K562 (cell line): ENCODE data around the gene SEC22C. TPM values are rescaled to one million over a fixed set of nuclear protein-coding genes. Genes with fewer than 3 reads are reported as not detected.
"Not testable (repeated sequence)": the region's sequence is repeated elsewhere in the genome, so short reads cannot be mapped to it uniquely, and the experiment has no call there.

ENCODE experiments used
- ATAC-seq: fragments of 200-7000 bp; cut with Tn5 transposase; 3 replicates; pipeline ENCODE4 v1.9.1; 2020; ENCODE audit warnings: moderate library complexity
- BruUV-seq: library from RNA; stranded (reverse); fragments of 400-500 nt; replicated peaks from 2 replicates; lab custom pipeline; 2021; lab: Mats Ljungman, UMichigan
- CTCF ChIA-PET: fragments of 300-600 bp; formaldehyde crosslinking; extraction: SDS; loops from one replicate; lab custom pipeline; 2021; ENCODE audit warnings: low intra/inter-chr PET ratio; lab: Yijun Ruan, JAX
- POLR2A ChIA-PET: fragments of 300-600, 350-650 bp; sonication (Branson Sonifier 250); formaldehyde crosslinking; extraction: SDS; loops from one replicate; lab custom pipeline; 2021; ENCODE audit warnings: antibody characterized with exemption, inconsistent platforms; lab: Yijun Ruan, JAX
- DNase-seq, 4 experiments: peaks; one replicate each; pipeline versions ENCODE4 v3.0.0 to v3.0.0-alpha.2; 2011 to 2018; ENCODE audit warnings: low spot score in 3 of 4, mixed read lengths in 3 of 4; ENCODE audit errors: extremely low read depth in 1 of 4
- FAIRE-seq: peaks from 2 replicates; lab custom pipeline; 2011; peaks lifted over from hg19 to GRCh38; lab: Jason Lieb, UNC
- H2AFZ ChIP-seq: 2 replicates; pipeline ENCODE4 v1.6.0; 2011; ENCODE audit warnings: low read depth, low read length, control low read depth, inconsistent platforms
- H3K27ac ChIP-seq: fragments of 200-600 bp; 3 replicates; pipeline ENCODE4 v1.8.0; 2011; ENCODE audit warnings: low read depth, mild to moderate bottlenecking, control low read depth, inconsistent platforms, low read length, moderate library complexity, mixed read lengths; ENCODE audit errors: extremely low read depth
- H3K27me3 ChIP-seq, 2 experiments: fragments of 300-600 bp in 1 of 2; 2 replicates in 1 of 2; 3 replicates in 1 of 2; pipeline versions ENCODE4 v1.6.0 to v1.8.0; 2011; ENCODE audit warnings: inconsistent platforms in 2 of 2, low read length in 2 of 2, mild to moderate bottlenecking in 1 of 2, mixed read lengths in 1 of 2, moderate library complexity in 1 of 2; ENCODE audit not compliant: control insufficient read depth in 2 of 2, insufficient read depth in 2 of 2
- H3K36me3 ChIP-seq: fragments of 300-600 bp; 3 replicates; pipeline ENCODE4 v1.8.0; 2011; ENCODE audit warnings: mild to moderate bottlenecking, low read length, inconsistent platforms; ENCODE audit not compliant: control insufficient read depth, insufficient read depth
- H3K4me1 ChIP-seq, 2 experiments: fragments of 200-600 bp in 1 of 2; replicated peaks in 1 of 2; 2 replicates in 1 of 2; 3 replicates in 1 of 2; pipeline versions ENCODE4 v1.5.1 to v1.8.0; 2011; ENCODE audit warnings: inconsistent platforms in 2 of 2, low read length in 2 of 2, mild to moderate bottlenecking in 1 of 2, mixed read lengths in 1 of 2, moderate library complexity in 1 of 2; ENCODE audit not compliant: control insufficient read depth in 2 of 2, insufficient read depth in 2 of 2
- H3K4me2 ChIP-seq: 2 replicates; pipeline ENCODE4 v1.6.1; 2011; ENCODE audit warnings: low read length, control low read depth, inconsistent platforms, mixed read lengths; ENCODE audit not compliant: insufficient read depth
- H3K4me3 ChIP-seq: fragments of 200-600 bp; sonication (generic), shearing (Covaris generic); 2 replicates; pipeline ENCODE4 v1.5.1; 2016; ENCODE audit warnings: control low read depth, inconsistent platforms
- H3K79me2 ChIP-seq: fragments of 200-600 bp; 3 replicates; pipeline ENCODE4 v1.8.0; 2011; ENCODE audit warnings: low read length, inconsistent platforms; ENCODE audit not compliant: control insufficient read depth, insufficient read depth
- H3K9ac ChIP-seq, 2 experiments: 2 replicates each; pipeline versions ENCODE4 v1.6.0 to v1.6.1; 2011; ENCODE audit warnings: low read depth in 2 of 2, low read length in 2 of 2, control low read depth in 1 of 2, inconsistent platforms in 1 of 2, mild to moderate bottlenecking in 1 of 2, mixed read lengths in 1 of 2; ENCODE audit not compliant: insufficient read depth in 1 of 2
- H3K9me1 ChIP-seq: one replicate; pipeline ENCODE4 v1.6.0; 2011; ENCODE audit warnings: inconsistent platforms, mild to moderate bottlenecking, low read length, moderate library complexity; ENCODE audit not compliant: control insufficient read depth, insufficient read depth
- H3K9me3 ChIP-seq: replicated peaks from 2 replicates; pipeline ENCODE4 v1.5.1; 2011; ENCODE audit warnings: low read depth, low read length, inconsistent platforms; ENCODE audit not compliant: control insufficient read depth, insufficient read depth
- H4K20me1 ChIP-seq: replicated peaks from 2 replicates; pipeline ENCODE4 v1.6.1; 2011; ENCODE audit warnings: low read length, inconsistent platforms, mixed read lengths; ENCODE audit not compliant: control insufficient read depth, insufficient read depth
- EZH2 ChIP-seq: IDR thresholded peaks from 2 replicates; pipeline ENCODE4 v1.6.1; 2012; ENCODE audit warnings: low read depth, mild to moderate bottlenecking, inconsistent platforms, low read length, borderline replicate concordance
- HDAC3 ChIP-seq: fragments of 450-650 bp; IDR thresholded peaks from 2 replicates; pipeline ENCODE4 v1.6.1; 2018; ENCODE audit warnings: borderline replicate concordance, mild to moderate bottlenecking, moderate library complexity; ENCODE audit not compliant: partially characterized antibody
- HIVEP1 ChIP-seq: fragments of 250-450 bp; sonication (Bioruptor Pico); IDR thresholded peaks from 2 replicates; pipeline ENCODE4 v1.4.0; 2020; ENCODE audit warnings: mild to moderate bottlenecking
- PHF21A ChIP-seq: fragments of 450-650 bp; IDR thresholded peaks from 2 replicates; pipeline ENCODE4 v1.6.1; 2017; ENCODE audit warnings: low read depth, borderline replicate concordance
- RBM25 ChIP-seq: fragments of 200-400 bp; formaldehyde crosslinking; IDR thresholded peaks from 2 replicates; pipeline ENCODE4 v1.6.1; 2018; ENCODE audit warnings: low read length, low read depth, moderate library complexity; ENCODE audit not compliant: severe bottlenecking
- TCF7L2 ChIP-seq: fragments of 150-350 bp; IDR thresholded peaks from 2 replicates; pipeline ENCODE4 v1.6.1; 2016; ENCODE audit warnings: low read depth, mild to moderate bottlenecking, low read length, moderate library complexity
- ZBTB2 ChIP-seq: fragments of 450-650 bp; IDR thresholded peaks from 2 replicates; pipeline ENCODE4 v1.6.1; 2016; ENCODE audit warnings: antibody characterized with exemption
- ZNF121 ChIP-seq: sonication (generic); formaldehyde crosslinking; conservative IDR thresholded peaks from 2 replicates; pipeline ENCODE4 v1.8.0; 2022; ENCODE audit warnings: missing genetic modification reagents
- ZNF146 ChIP-seq: IDR thresholded peaks from one replicate; pipeline ENCODE4 v1.6.1; 2018; ENCODE audit warnings: missing compliant biosample characterization; ENCODE audit not compliant: unreplicated experiment
- ZNF449 ChIP-seq: fragments of 250-450 bp; sonication (Bioruptor Pico); IDR thresholded peaks from 2 replicates; pipeline ENCODE4 v1.8.0; 2022; ENCODE audit warnings: moderate library complexity, mild to moderate bottlenecking, inconsistent platforms
- whole genome bisulfite sequencing: fragments of 100-300 bp; shearing (Covaris generic); methylation state at CpG from one replicate; pipeline ENCODE4 v1.1.6; 2016; ENCODE audit warnings: low coverage, mixed read lengths; ENCODE audit not compliant: insufficient coverage; ENCODE audit errors: missing lambda C conversion rate; 5-methylcytosine and 5-hydroxymethylcytosine counted together
- in situ Hi-C: fragments of 300-500 bp; cut with MboI; formaldehyde crosslinking; loops from 4 replicates; pipeline ENCODE4 v1.15.0; 2018; ENCODE audit warnings: inconsistent platforms, mixed read lengths
- intact Hi-C: fragments of 100-400 bp; cut with micrococcal nuclease; formaldehyde crosslinking; loops from 2 replicates; pipeline ENCODE4 v1.14.2; 2022
- polyA plus RNA-seq, 8 experiments: library from polyadenylated mRNA; depleted of rRNA in 4 of 8; stranded (reverse) in 5 of 8; unstranded in 3 of 8; fragments of >200 nt; fragmentation: Nextera tagmentation in 2 of 8; fragmentation: Illumina TruSeq in 1 of 8; extraction: Ambion mirVana in 2 of 8; extraction: Trizol in 1 of 8; gene quantifications; 2 replicates each; pipeline versions ENCODE4 v1.2.1 to v1.2.3, GENCODE V29; 2011 to 2014; ENCODE audit warnings: inconsistent platforms in 1 of 8, missing spikeins in 1 of 8
- total RNA-seq, 7 experiments: library from RNA; depleted of rRNA in 6 of 7; stranded (reverse); fragments of >200 nt in 6 of 7; fragmentation: Illumina TruSeq in 2 of 7; extraction: Trizol in 2 of 7; gene quantifications; 2 replicates each; pipeline versions ENCODE4 v1.2.1 to v1.2.3, GENCODE V29; 2011 to 2021; ENCODE audit warnings: low replicate concordance in 1 of 7

The SEC22C gene
- total and polyA plus RNA-seq, 9 of the 15 experiments (the other 6 are each of a cell fraction or from before 2014, with no cell fraction given), result 35.6 to 68.4 (median 50.7) TPM

- CTCF ChIA-PET, H3K4me2 ChIP-seq, H4K20me1 ChIP-seq, H2AFZ ChIP-seq, H3K36me3 ChIP-seq, H3K9me3 ChIP-seq, H3K4me3 ChIP-seq, H3K27me3 ChIP-seq, ATAC-seq, H3K9me1 ChIP-seq, FAIRE-seq, H3K9ac ChIP-seq, BruUV-seq, DNase-seq, H3K27ac ChIP-seq: not testable (repeated sequence)
- peak; percentile 66 for TF ChIP-seq ZNF121 (CRISPR knock-in tag)
- WGBS, result 96% methylated on average over 4 of the region's 4 CpGs
- POLR2A ChIA-PET, result interaction anchor here (1.4 kb wide), 1 partner anchor 11 kb away, joined by 4 read pairs; the partner anchor contains the start of gene SS18L2
- in situ Hi-C loops, result loop anchor here (10.0 kb wide), 1 partner anchor 165 kb away; no protein-coding TSS in a partner anchor
- Histone ChIP-seq H3K4me1 (peaks cover 12 to 16% of the 10 kb centered on the region in 2 experiments; a peak in 3 of 5 replicates), H3K79me2 (peaks cover 61% of the 10 kb centered on the region)
- intact Hi-C loops, result loop anchor here (10.0 kb wide), 2 partner anchors 255 to 305 kb away; no protein-coding TSS in a partner anchor
Observed at GRCh38 chr3:42579346-42579745, 2.4 kb downstream of the SEC22C start.

GRCh38 chr3:42578054-42578453, 3.7 kb downstream of the SEC22C start:
- in situ Hi-C loops (loop anchor here (10.0 kb wide), 1 partner anchor 167 kb away; no protein-coding TSS in a partner anchor), intact Hi-C loops (loop anchor here (10.0 kb wide), 2 partner anchors 257 to 307 kb away; no protein-coding TSS in a partner anchor)
- no peak overlapping the region for H3K9ac ChIP-seq
- H3K9me3 ChIP-seq, result no peaks in the 10 kb centered on the region
- H2AFZ ChIP-seq, result no peak overlapping the region
- POLR2A ChIA-PET, result interaction anchor here (0.7 to 1.4 kb wide), 2 partner anchors 13 to 19 kb away, joined by 3 to 4 read pairs; partner anchors contain the start of gene SS18L2
- H3K79me2 ChIP-seq, result peaks cover 66% of the 10 kb centered on the region
- no peak overlapping the region for H3K4me3 ChIP-seq
- BruUV-seq, result no TSS peak
- FAIRE-seq (no peak), DNase-seq (no peak), ATAC-seq (no peak)
- CTCF ChIA-PET, result no interaction called here
- peaks cover 10% of the 10 kb centered on the region; the same call in 2 of the 3 replicates for H3K36me3 ChIP-seq
- H3K27me3 ChIP-seq, result no peaks in the 10 kb centered on the region
- H3K9me1 ChIP-seq, result no peaks in the 10 kb centered on the region
- H3K27ac ChIP-seq, result no peak overlapping the region
- H3K4me2 ChIP-seq, result no peak overlapping the region
- WGBS, result 81% methylated on average over 4 of the region's 4 CpGs
- H4K20me1 ChIP-seq, result no peaks in the 10 kb centered on the region
- H3K4me1 ChIP-seq, result peaks cover 7 to 16% of the 10 kb centered on the region in 2 experiments; a peak in 3 of 5 replicates
- no peak for TF ChIP-seq EZH2
- TF ChIP-seq HIVEP1 (CRISPR knock-in tag), result no peak
- no peak for TF ChIP-seq TCF7L2
- TF ChIP-seq HDAC3, result no peak
- TF ChIP-seq ZBTB2, result no peak
- TF ChIP-seq PHF21A, result no peak
- peak; percentile 55 for TF ChIP-seq RBM25
- TF ChIP-seq ZNF449, result no peak
- peak; percentile 92 for TF ChIP-seq ZNF146 (CRISPR knock-in tag)
